IMR-90 (cell line): ENCODE data around the gene MAP7. TPM values are rescaled to one million over a fixed set of nuclear protein-coding genes. Genes with fewer than 3 reads are reported as not detected.

Experiments
- ATAC-seq: fragments of 200-7000 bp; cut with Tn5 transposase; 2 replicates; pipeline ENCODE4 v1.9.1; 2020; ENCODE audit warnings: low read depth, mild to moderate bottlenecking, moderate library complexity
- BruUV-seq: library from RNA; stranded (reverse); fragments of 400-500 nt; replicated peaks from 2 replicates; lab custom pipeline; 2021; lab: Mats Ljungman, UMichigan
- CTCF ChIA-PET: fragments of 300-600 bp; formaldehyde crosslinking; extraction: SDS; loops from one replicate; lab custom pipeline; 2021; ENCODE audit warnings: antibody characterized with exemption; lab: Yijun Ruan, JAX
- POLR2A ChIA-PET: fragments of 300-600 bp; sonication (Branson Sonifier 250); formaldehyde crosslinking; loops from one replicate; lab custom pipeline; 2022; ENCODE audit warnings: antibody characterized with exemption; ENCODE audit not compliant: unreplicated experiment; lab: Charles Lee
- DNase-seq: peaks from one replicate; pipeline ENCODE4 v3.0.0; 2013
- H2AFZ ChIP-seq: replicated peaks from 2 replicates; pipeline ENCODE3; 2013; ENCODE audit warnings: low read length, mild to moderate bottlenecking; ENCODE audit not compliant: poor library complexity
- H2AK5ac ChIP-seq: 2 replicates; pipeline ENCODE4 v1.6.1; 2013; ENCODE audit warnings: low read depth, low read length, inconsistent platforms
- H2AK9ac ChIP-seq: replicated peaks from 2 replicates; pipeline ENCODE3; 2013; ENCODE audit warnings: mild to moderate bottlenecking, low read depth, low read length, moderate library complexity; ENCODE audit not compliant: poor library complexity
- H2BK120ac ChIP-seq: 2 replicates; pipeline ENCODE4 v1.6.1; 2013; ENCODE audit warnings: low read depth, low read length, inconsistent platforms
- H2BK15ac ChIP-seq: 3 replicates; pipeline ENCODE4 v1.6.1; 2013; ENCODE audit warnings: low read depth, low read length, inconsistent platforms
- H2BK20ac ChIP-seq: 2 replicates; pipeline ENCODE4 v1.6.1; 2013; ENCODE audit warnings: low read depth, mild to moderate bottlenecking, inconsistent platforms, low read length, moderate library complexity
- H2BK5ac ChIP-seq: 2 replicates; pipeline ENCODE4 v1.6.1; 2013; ENCODE audit warnings: mild to moderate bottlenecking, low read depth, low read length, inconsistent platforms; ENCODE audit not compliant: poor library complexity, severe bottlenecking
- H3K14ac ChIP-seq: replicated peaks from 2 replicates; pipeline ENCODE4 v1.6.1; 2013; ENCODE audit warnings: low read depth, low read length, inconsistent platforms
- H3K18ac ChIP-seq: 2 replicates; pipeline ENCODE4 v1.6.1; 2013; ENCODE audit warnings: low read depth, low read length, control low read depth
- H3K23ac ChIP-seq: 2 replicates; pipeline ENCODE4 v1.6.1; 2013; ENCODE audit warnings: low read depth, low read length, inconsistent platforms
- H3K27ac ChIP-seq: 2 replicates; pipeline ENCODE4 v1.5.1; 2013; ENCODE audit warnings: mild to moderate bottlenecking, control low read depth, low read length; ENCODE audit not compliant: insufficient read depth
- H3K27me3 ChIP-seq: 2 replicates; pipeline ENCODE4 v1.6.1; 2013; ENCODE audit warnings: low read length; ENCODE audit not compliant: control insufficient read depth, insufficient read depth
- H3K36me3 ChIP-seq: 2 replicates; pipeline ENCODE4 v1.6.1; 2013; ENCODE audit warnings: low read length, mixed read lengths; ENCODE audit not compliant: control insufficient read depth, insufficient read depth
- H3K4ac ChIP-seq: 2 replicates; pipeline ENCODE4 v1.6.1; 2013; ENCODE audit warnings: low read depth, low read length, inconsistent platforms
- H3K4me1 ChIP-seq: 2 replicates; pipeline ENCODE4 v1.6.1; 2013; ENCODE audit warnings: low read length, mixed read lengths; ENCODE audit not compliant: control insufficient read depth, insufficient read depth
- H3K4me2 ChIP-seq: 2 replicates; pipeline ENCODE4 v1.6.1; 2013; ENCODE audit warnings: low read depth, mild to moderate bottlenecking, control low read depth, low read length, moderate library complexity
- H3K4me3 ChIP-seq: 2 replicates; pipeline ENCODE4 v1.5.1; 2013; ENCODE audit warnings: low read depth, mild to moderate bottlenecking, control low read depth, low read length, moderate library complexity; ENCODE audit not compliant: insufficient read depth
- H3K56ac ChIP-seq: 2 replicates; pipeline ENCODE4 v1.6.1; 2013; ENCODE audit warnings: low read length, inconsistent platforms; ENCODE audit not compliant: insufficient read depth; ENCODE audit errors: extremely low read depth
- H3K79me1 ChIP-seq, 2 experiments: 2 replicates each; pipeline ENCODE4 v1.6.1; 2013; ENCODE audit warnings: low read length in 2 of 2, inconsistent platforms in 1 of 2, low read depth in 1 of 2
- H3K9ac ChIP-seq: 2 replicates; pipeline ENCODE4 v1.6.1; 2013; ENCODE audit warnings: low read depth, low read length, control low read depth
- H3K9me1 ChIP-seq: 2 replicates; pipeline ENCODE4 v1.6.1; 2013; ENCODE audit warnings: low read length, inconsistent platforms; ENCODE audit not compliant: insufficient read depth
- H3K9me3 ChIP-seq: 2 replicates; pipeline ENCODE4 v1.6.1; 2013; ENCODE audit warnings: low read length; ENCODE audit not compliant: control insufficient read depth, insufficient read depth
- H4K20me1 ChIP-seq: 2 replicates; pipeline ENCODE4 v1.6.1; 2013; ENCODE audit warnings: low read length, inconsistent platforms; ENCODE audit not compliant: insufficient read depth
- H4K5ac ChIP-seq: 2 replicates; pipeline ENCODE4 v1.6.1; 2013; ENCODE audit warnings: mild to moderate bottlenecking, low read depth, low read length, control low read depth
- H4K8ac ChIP-seq, 2 experiments: 2 replicates each; pipeline ENCODE4 v1.6.1; 2013; ENCODE audit warnings: low read depth in 2 of 2, low read length in 2 of 2, control low read depth in 1 of 2, inconsistent platforms in 1 of 2
- H4K91ac ChIP-seq: 2 replicates; pipeline ENCODE4 v1.6.1; 2013; ENCODE audit warnings: low read depth, low read length, inconsistent platforms; ENCODE audit not compliant: insufficient read depth
- BHLHE40 ChIP-seq: fragments of 150-350 bp; IDR thresholded peaks from 2 replicates; pipeline ENCODE4 v1.6.1; 2016; ENCODE audit warnings: mild to moderate bottlenecking, low read depth, low read length
- CEBPB ChIP-seq: IDR thresholded peaks from 2 replicates; pipeline ENCODE4 v1.6.1; 2012; ENCODE audit warnings: low read depth, low read length, improper control_type of control experiment
- CHD1 ChIP-seq: IDR thresholded peaks from 2 replicates; pipeline ENCODE4 v1.6.1; 2012; ENCODE audit warnings: low read depth, low read length, improper control_type of control experiment
- CTCF ChIP-seq: conservative IDR thresholded peaks from 2 replicates; pipeline ENCODE4 v1.5.1; 2012; ENCODE audit warnings: mild to moderate bottlenecking, low read depth, low read length, improper control_type of control experiment
- ELK1 ChIP-seq: fragments of 150-350 bp; IDR thresholded peaks from 2 replicates; pipeline ENCODE4 v1.6.1; 2016; ENCODE audit warnings: low read depth, mild to moderate bottlenecking, low read length, moderate library complexity, borderline replicate concordance
- FOS ChIP-seq: fragments of 150-350 bp; IDR thresholded peaks from 2 replicates; pipeline ENCODE4 v1.6.1; 2016; ENCODE audit warnings: low read depth, low read length
- MAFK ChIP-seq: IDR thresholded peaks from 2 replicates; pipeline ENCODE4 v1.6.1; 2012; ENCODE audit warnings: low read depth, low read length, improper control_type of control experiment
- MAZ ChIP-seq: IDR thresholded peaks from 2 replicates; pipeline ENCODE4 v1.6.1; 2012; ENCODE audit warnings: low read depth, mild to moderate bottlenecking, low read length, improper control_type of control experiment, moderate library complexity, borderline replicate concordance
- MXI1 ChIP-seq: IDR thresholded peaks from 2 replicates; pipeline ENCODE4 v1.6.1; 2012; ENCODE audit warnings: low read depth, mild to moderate bottlenecking, low read length, moderate library complexity, borderline replicate concordance
- NFE2L2 ChIP-seq: fragments of 150-350 bp; IDR thresholded peaks from 2 replicates; pipeline ENCODE4 v1.6.1; 2016; ENCODE audit warnings: low read depth, mild to moderate bottlenecking, low read length
- POLR2A ChIP-seq: IDR thresholded peaks from 2 replicates; pipeline ENCODE4 v1.6.1; 2012; ENCODE audit warnings: mild to moderate bottlenecking, low read depth, low read length
- RAD21 ChIP-seq: IDR thresholded peaks from 2 replicates; pipeline ENCODE4 v1.6.1; 2012; ENCODE audit warnings: low read length, improper control_type of control experiment
- RCOR1 ChIP-seq: IDR thresholded peaks from 2 replicates; pipeline ENCODE4 v1.6.1; 2012; ENCODE audit warnings: mild to moderate bottlenecking, low read length, improper control_type of control experiment; ENCODE audit not compliant: insufficient replicate concordance
- RFX5 ChIP-seq: IDR thresholded peaks from 2 replicates; pipeline ENCODE4 v1.8.0; 2012; ENCODE audit warnings: low read depth, mild to moderate bottlenecking, low read length, moderate library complexity
- USF2 ChIP-seq: fragments of 150-350 bp; IDR thresholded peaks from 2 replicates; pipeline ENCODE4 v1.6.1; 2017; ENCODE audit warnings: mild to moderate bottlenecking, antibody characterized with exemption, low read length, low read depth
- WGBS, 2 experiments: methylation state at CpG; one replicate each; pipeline versions ENCODE4 v1.1.5 to v1.1.7; 2013; ENCODE audit warnings: missing lambda C conversion rate in 2 of 2; ENCODE audit not compliant: insufficient read length in 1 of 2; ENCODE audit errors: extremely low coverage in 2 of 2; 5-methylcytosine and 5-hydroxymethylcytosine counted together
- dilution Hi-C: fragments of 300-500 bp; cut with HindIII; formaldehyde crosslinking; loops from one replicate; pipeline ENCODE4 v1.14.3; 2018; ENCODE audit warnings: low sequenced_read_pairs; ENCODE audit not compliant: unreplicated experiment
- in situ Hi-C: fragments of 300-500 bp; cut with MboI; formaldehyde crosslinking; loops from 3 replicates; pipeline ENCODE4 v1.14.3; 2019; ENCODE audit warnings: low sequenced_read_pairs, inconsistent platforms, mixed read lengths
- intact Hi-C: fragments of 100-400 bp; cut with micrococcal nuclease; formaldehyde crosslinking; loops from 2 replicates; pipeline ENCODE4 v1.10.0; 2022
- polyA plus RNA-seq, 3 experiments: library from polyadenylated mRNA; depleted of rRNA; stranded (reverse); fragments of >200 nt; gene quantifications; 2 replicates each; pipeline ENCODE4 v1.2.3, GENCODE V29; 2012; ENCODE audit warnings: low replicate concordance in 1 of 3
- total RNA-seq: library from RNA; depleted of rRNA; stranded (reverse); fragments of >200 nt; gene quantifications from 2 replicates; pipeline ENCODE4 v1.2.3, GENCODE V29; 2012

Gene MAP7
- total and polyA plus RNA-seq, 2 of the 4 experiments (the other 2 are of a cell fraction), result 0.19 to 0.36 TPM

- no peak overlapping the region for H3K4me3 ChIP-seq
- no peak overlapping the region for H2BK15ac ChIP-seq
- H3K27ac ChIP-seq, result no peak overlapping the region
- H3K9me3 ChIP-seq, result no peaks in the 10 kb centered on the region
- no peaks in the 10 kb centered on the region; the same call in 1 of the 2 replicates for H3K9me1 ChIP-seq
- H4K91ac ChIP-seq, result no peak overlapping the region
- BruUV-seq, result no TSS peak
- no peak overlapping the region for H2AFZ ChIP-seq
- H2AK5ac ChIP-seq, result no peak overlapping the region
- in situ Hi-C loops, result no loop called here
- ATAC-seq, result no peak
- CTCF ChIA-PET, result no interaction called here
- dilution Hi-C loops, result no loop called here
- no peak overlapping the region for H3K9ac ChIP-seq
- no peaks in the 10 kb centered on the region for H3K79me1 ChIP-seq
- H3K4ac ChIP-seq, result no peak overlapping the region
- H3K23ac ChIP-seq, result no peak overlapping the region
- H3K14ac ChIP-seq, result no peak overlapping the region
- H2BK120ac ChIP-seq, result no peak overlapping the region
- H4K8ac ChIP-seq, result no peak overlapping the region
- intact Hi-C loops, result no loop called here
- no peak overlapping the region for H3K18ac ChIP-seq
- H2BK20ac ChIP-seq, result no peak overlapping the region
- H2AK9ac ChIP-seq, result no peak overlapping the region
- POLR2A ChIA-PET, result no interaction called here
- no peak overlapping the region for H2BK5ac ChIP-seq
- no CpG with 5 or more reads among the region's 11 CpGs for WGBS, 2 experiments
- H3K27me3 ChIP-seq, result peaks cover 9% of the 10 kb centered on the region
- no peak for DNase-seq
- H4K5ac ChIP-seq, result no peak overlapping the region
- H3K4me1 ChIP-seq, result peaks cover 3% of the 10 kb centered on the region; the same call in 1 of the 2 replicates
- no peak overlapping the region for H3K4me2 ChIP-seq
- no peak overlapping the region for H3K56ac ChIP-seq
- H3K36me3 ChIP-seq, result no peaks in the 10 kb centered on the region
- no peaks in the 10 kb centered on the region for H4K20me1 ChIP-seq
- TF ChIP-seq POLR2A (no peak), FOS (no peak), CTCF (no peak), MAZ (no peak), RCOR1 (no peak), MXI1 (no peak), CHD1 (no peak), RFX5 (no peak), NFE2L2 (no peak), MAFK (no peak), ELK1 (no peak), USF2 (no peak), CEBPB (no peak), RAD21 (no peak), BHLHE40 (no peak)
Measured at GRCh38 chr6:136362421-136363356, 187.5 kb downstream of the MAP7 start.
